NCI-H146 treated with DMSO at 0.1 percent for 48 hours (cell line): ENCODE results near the gene PLCG2.
"Not testable (repeated sequence)": the region's sequence is repeated elsewhere in the genome, so short reads cannot be mapped to it uniquely, and the experiment has no call there.

Experiments
- DNase-seq: peaks from one replicate; lab custom pipeline; 2025; ENCODE audit not compliant: unreplicated experiment; lab: John Stamatoyannopoulos, UW

The PLCG2 gene

GRCh38 chr16:81786868-81787267 lies 7.8 kb downstream of the PLCG2 start:
- DNase-seq: no peak

GRCh38 chr16:81787659-81788058 lies 8.6 kb downstream of the PLCG2 start:
- no peak for DNase-seq

DNA sequence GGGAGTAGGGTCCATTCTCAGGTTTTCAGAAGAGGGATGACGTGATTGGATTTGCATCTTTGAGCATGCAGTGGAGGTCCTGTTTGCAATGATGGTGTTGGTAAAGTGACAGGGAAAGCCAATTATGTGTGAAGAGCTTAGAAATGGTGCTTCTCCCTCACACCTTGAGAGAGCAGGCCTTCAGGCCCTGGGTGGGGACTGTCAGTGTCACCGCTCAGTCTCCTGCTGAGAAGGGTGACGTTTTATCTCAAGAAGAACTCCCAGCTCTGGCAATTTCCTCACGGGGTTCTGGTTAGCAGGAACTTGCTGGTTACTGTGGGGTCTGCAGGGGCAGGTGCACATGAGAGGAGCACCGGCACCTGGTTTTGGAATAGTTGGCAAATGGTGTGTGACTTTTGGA lies 11.2 kb downstream of the PLCG2 start:
- no peak for DNase-seq

DNA sequence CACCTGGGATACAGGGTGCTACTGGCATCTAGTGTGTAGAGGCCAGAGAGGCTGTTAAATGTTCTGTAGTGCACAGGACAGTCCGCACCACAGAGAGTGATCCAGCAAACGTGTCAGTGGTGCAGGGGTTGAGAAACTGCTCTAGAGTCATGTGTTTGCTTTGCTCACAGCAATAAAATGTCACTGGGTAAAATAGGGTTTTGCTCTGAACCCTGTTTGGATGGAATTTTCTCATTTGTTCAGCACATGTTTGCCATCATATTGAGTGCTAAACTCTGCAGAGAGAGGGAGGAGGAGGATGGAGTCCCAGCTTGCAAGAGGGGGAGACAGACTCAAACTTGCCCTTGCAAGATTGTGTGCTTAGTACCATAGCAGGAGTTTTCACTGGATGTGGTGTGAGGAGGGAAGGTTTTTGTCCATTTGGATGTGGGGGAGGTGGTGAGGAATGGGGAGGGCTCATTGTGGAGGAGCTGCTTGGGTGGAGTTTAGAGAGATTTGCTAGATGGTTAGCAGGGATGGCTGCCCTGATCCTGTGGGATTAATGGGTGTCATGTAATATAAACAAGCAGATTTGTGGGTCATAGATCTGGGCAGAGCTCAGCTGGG lies 11.8 kb downstream of the PLCG2 start:
- DNase-seq: no peak

GRCh38 chr16:81792828-81793227 lies 13.7 kb downstream of the PLCG2 start:
- DNase-seq: no peak

DNA sequence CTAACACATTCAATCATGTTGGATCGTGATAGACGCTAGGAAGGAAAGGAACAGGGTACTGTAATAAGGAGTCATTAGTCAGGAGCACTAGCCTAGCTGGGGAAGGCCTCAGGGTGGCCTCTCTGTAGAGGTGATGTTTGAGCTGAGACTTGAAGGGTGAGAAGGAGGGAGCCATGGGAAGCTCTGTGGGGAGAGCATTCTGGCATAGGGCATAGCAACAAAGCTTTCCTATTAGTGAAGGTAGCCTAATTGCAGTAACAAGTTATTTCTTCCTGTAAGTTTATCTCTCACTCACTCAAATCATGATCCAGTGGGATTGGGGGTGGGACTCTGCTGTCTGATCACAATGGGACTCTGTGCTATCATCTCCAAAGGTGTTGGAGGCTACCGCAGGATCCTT lies 16.1 kb downstream of the PLCG2 start:
- no peak for DNase-seq

DNA sequence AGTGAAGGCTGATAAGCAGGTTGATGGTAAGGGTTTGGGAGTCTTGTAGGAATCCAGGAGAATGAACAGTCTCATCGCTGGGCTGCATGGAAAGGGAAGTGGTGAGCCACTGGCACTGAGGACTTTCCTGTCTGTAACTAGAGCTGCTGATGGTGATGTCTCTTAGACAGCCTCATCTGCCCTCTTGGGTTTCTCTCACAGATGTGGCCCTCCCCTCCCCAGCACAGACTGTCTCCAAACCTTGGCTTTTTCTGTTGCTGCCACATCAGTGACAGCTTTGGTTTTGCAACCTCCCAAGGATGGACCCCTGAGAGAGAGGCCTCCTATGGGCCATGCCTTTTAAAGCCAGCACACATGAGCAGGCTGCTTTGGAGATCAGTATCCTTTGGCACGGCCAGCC lies 16.9 kb downstream of the PLCG2 start:
- no peak for DNase-seq

GRCh38 chr16:81796583-81797346 lies 17.7 kb downstream of the PLCG2 start:
- no peak for DNase-seq

DNA sequence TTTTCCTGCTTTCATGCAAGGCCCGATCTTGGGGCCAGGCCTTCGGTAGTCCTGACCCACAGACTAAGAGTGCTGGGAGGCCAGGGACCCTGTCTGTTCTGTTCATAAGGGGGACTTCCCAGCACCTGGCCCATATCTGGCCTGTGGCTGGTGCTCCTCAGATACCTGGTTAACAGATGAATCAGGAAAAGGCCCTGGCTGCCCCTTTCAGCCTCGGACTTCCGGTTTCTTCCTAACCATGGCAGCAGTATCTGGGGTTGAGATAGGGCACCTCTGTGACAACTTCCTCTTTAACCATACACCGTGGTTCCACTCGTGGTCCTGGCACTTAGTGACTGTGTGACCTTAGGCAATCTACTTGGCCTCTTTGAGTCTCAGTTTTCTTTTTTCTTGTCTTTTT lies 18.4 kb downstream of the PLCG2 start:
- DNase-seq: no peak

GRCh38 chr16:81798311-81799137 lies 19.4 kb downstream of the PLCG2 start:
- DNase-seq: no peak

DNA sequence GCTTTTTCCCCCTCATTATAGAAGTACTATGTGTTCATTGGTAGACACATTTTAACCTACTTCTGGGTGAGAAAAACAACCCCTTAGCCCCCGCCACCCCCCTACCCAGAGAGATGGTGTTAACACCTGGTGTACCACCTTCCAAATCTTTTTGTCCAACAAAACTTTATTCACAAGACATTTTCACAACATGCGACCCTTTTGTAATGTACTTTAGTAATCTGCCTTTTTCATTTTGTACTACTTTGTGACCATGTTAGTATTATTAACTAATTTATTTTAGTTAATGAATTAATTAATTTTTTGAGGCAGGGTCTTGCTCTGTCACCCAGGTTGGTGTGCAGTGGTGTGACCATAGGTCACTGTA lies 20.0 kb downstream of the PLCG2 start:
- no peak for DNase-seq

GRCh38 chr16:81801724-81802123 lies 22.6 kb downstream of the PLCG2 start:
- DNase-seq: not testable (repeated sequence)

DNA sequence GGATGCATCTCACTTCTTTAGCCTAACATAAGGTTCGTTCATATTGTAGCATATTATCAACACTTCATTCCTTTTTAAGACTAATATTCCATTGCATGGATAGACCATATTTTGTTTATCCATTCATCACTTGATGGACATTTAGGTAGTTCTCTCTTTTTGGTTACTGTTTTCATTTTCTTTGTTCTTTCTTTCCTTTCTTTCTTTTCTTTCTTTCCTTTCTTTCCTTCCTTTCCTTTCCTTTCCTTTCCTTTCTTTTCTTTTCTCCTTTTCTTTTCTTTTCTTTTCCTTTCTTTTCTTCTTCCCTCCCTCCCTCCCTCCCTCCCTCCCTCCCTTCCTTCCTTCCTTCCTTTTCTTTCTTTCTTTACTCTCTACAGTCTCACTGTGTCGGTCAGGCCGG lies 24.2 kb downstream of the PLCG2 start:
- DNase-seq: no peak

DNA sequence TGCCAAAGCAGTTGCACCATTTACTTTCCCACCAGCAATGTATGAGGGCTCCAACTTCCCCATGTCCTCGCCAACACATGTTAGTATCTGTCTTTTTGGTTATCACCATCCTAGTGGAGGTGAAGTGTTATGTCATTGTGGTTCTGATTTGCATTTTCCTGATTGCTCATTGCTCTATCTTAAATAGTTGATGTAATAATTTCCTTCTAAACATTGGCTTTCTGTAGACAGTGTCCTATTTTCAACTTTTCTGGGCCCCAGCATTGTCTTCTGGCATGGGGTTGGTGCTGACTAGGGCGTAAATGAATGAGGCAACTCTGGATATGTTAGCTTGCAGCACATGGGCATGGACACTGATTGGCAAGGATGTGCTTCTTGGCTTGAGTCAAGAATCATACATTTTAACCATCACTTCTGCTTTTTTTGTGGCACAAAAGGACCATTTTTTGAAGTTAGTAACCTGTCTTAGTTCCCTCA lies 25.1 kb downstream of the PLCG2 start:
- no peak for DNase-seq

GRCh38 chr16:81806696-81807095 lies 27.6 kb downstream of the PLCG2 start:
- no peak for DNase-seq

GRCh38 chr16:81807767-81808358 lies 28.8 kb downstream of the PLCG2 start:
- DNase-seq: no peak

DNA sequence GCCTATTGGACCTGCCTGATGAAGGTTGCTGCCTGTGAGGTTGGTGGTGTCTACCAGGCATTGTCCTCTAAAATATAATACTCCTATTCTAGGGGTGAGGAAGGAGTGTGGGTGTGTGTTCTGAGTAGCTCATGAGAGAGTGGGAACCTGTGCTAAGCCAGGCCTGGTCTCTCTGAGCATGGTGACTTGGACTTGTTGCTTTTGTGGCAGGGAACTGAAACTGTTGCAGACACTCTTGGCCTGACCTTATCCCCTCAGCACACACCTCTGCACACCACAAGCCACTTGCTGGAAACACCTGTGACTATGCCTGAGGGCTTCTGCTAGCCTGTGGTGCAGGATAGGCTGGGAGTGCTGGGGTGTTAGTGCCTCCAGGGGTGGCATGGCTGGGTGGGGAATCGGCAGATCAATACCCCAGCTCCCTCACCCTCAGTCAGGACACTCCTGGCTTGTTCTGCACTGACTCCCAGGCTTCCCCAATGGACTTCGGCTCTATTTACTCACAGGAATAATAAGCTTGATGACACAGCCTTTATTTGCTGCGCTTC lies 29.9 kb downstream of the PLCG2 start:
- DNase-seq: no peak

DNA sequence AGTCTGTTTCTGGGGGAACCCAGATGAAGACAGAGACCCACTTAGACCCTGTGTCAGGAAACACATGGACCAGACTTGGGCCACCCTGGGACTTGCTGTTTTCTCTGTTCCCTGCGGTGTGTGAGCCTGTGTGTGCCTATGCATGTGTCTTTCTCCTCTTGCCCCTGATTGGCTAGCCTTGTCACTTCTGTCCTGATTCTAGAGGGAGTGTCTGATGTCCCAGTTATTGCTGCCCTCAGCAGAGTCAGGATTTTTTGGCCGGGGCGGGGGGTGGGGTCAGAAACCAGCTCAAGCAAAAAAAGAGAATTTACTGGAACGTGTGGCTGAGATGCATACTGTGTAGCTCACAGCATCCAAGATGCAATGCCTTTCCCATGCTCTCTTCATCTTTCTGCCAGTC lies 30.5 kb downstream of the PLCG2 start:
- no peak for DNase-seq

DNA sequence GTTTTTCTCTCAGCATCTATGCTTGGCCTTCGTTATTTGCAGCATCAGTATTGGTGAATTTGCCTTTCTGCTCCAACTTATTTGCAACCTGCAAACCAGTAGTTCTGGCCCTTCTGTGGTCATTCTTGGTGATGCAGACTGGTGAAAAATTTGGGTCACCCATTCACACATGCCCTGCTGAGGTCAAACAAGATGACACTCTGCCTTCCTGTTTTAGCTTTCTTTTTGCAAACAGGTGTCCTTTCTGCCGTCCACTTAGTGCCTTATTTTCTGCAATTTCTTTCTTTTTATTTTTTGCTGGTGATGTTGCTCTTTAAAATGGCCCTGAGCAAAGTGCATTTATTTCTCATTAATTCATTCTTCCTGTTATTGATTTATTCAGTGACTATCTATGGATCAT lies 31.3 kb downstream of the PLCG2 start:
- DNase-seq: no peak

DNA sequence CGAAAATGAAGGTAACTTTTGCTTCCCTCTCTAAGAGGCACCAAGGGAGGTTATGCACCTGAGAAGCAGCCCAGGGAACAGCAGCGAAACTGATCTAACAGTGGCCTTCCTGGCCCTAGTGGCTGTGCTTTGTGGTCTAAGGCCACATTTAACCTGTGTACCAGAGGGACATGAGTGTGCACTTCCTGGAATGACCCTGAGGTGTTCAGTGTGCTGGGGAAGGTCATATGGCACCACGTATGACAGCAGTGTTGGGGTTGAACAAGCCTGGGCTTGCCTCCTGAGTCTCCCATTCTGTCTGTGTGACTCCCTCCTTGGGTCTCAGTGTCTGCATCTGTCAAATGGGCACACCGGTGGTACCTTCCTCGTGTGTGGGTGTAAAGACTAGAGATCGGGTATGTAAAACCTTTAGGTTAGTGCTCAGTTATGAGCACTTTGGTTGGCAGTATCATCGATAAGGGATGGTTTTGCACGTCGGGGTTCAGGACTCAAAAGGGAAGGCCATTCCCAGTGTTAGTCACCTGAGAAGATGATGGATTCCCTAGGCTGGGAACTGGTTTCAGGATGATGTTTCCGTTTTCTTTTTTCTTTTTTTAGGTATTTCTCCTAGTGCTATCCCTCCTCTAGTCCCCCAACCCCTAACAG lies 31.9 kb downstream of the PLCG2 start:
- no peak for DNase-seq

DNA sequence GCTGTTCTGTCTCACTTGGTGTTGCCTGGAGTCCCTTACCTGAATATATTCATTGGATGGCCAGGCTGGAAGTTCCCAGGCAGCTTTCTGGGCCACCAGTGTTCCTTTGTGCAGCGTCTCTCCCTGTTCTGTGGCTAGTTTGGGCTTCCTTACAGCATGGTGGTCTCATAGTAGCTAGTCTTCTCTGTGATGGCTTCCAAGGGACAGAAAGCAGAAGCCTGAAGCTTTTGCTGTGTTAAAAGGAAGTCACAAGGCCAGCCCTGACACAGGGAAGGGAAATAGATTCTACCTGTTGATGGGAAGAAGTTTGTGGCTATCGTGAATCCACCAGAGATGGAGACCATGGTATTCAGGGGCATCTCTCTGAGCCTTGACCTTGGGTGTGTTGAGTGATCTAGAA lies 34.6 kb downstream of the PLCG2 start:
- DNase-seq: no peak
